IMR-90 (cell line): ENCODE results near the gene EPN3. TPM values are rescaled to one million over a fixed set of nuclear protein-coding genes. Genes with fewer than 3 reads are reported as not detected.

ENCODE experiments used
- ATAC-seq: fragments of 200-7000 bp; cut with Tn5 transposase; 2 replicates; pipeline ENCODE4 v1.9.1; 2020; ENCODE audit warnings: low read depth, mild to moderate bottlenecking, moderate library complexity
- BruUV-seq: library from RNA; stranded (reverse); fragments of 400-500 nt; replicated peaks from 2 replicates; lab custom pipeline; 2021; lab: Mats Ljungman, UMichigan
- CTCF ChIA-PET: fragments of 300-600 bp; formaldehyde crosslinking; extraction: SDS; loops from one replicate; lab custom pipeline; 2021; ENCODE audit warnings: antibody characterized with exemption; lab: Yijun Ruan, JAX
- POLR2A ChIA-PET: fragments of 300-600 bp; sonication (Branson Sonifier 250); formaldehyde crosslinking; loops from one replicate; lab custom pipeline; 2022; ENCODE audit warnings: antibody characterized with exemption; ENCODE audit not compliant: unreplicated experiment; lab: Charles Lee
- DNase-seq: peaks from one replicate; pipeline ENCODE4 v3.0.0; 2013
- H2AFZ ChIP-seq: replicated peaks from 2 replicates; pipeline ENCODE3; 2013; ENCODE audit warnings: low read length, mild to moderate bottlenecking; ENCODE audit not compliant: poor library complexity
- H2AK5ac ChIP-seq: 2 replicates; pipeline ENCODE4 v1.6.1; 2013; ENCODE audit warnings: low read depth, low read length, inconsistent platforms
- H2AK9ac ChIP-seq: replicated peaks from 2 replicates; pipeline ENCODE3; 2013; ENCODE audit warnings: mild to moderate bottlenecking, low read depth, low read length, moderate library complexity; ENCODE audit not compliant: poor library complexity
- H2BK120ac ChIP-seq: 2 replicates; pipeline ENCODE4 v1.6.1; 2013; ENCODE audit warnings: low read depth, low read length, inconsistent platforms
- H2BK15ac ChIP-seq: 3 replicates; pipeline ENCODE4 v1.6.1; 2013; ENCODE audit warnings: low read depth, low read length, inconsistent platforms
- H2BK20ac ChIP-seq: 2 replicates; pipeline ENCODE4 v1.6.1; 2013; ENCODE audit warnings: low read depth, mild to moderate bottlenecking, inconsistent platforms, low read length, moderate library complexity
- H2BK5ac ChIP-seq: 2 replicates; pipeline ENCODE4 v1.6.1; 2013; ENCODE audit warnings: mild to moderate bottlenecking, low read depth, low read length, inconsistent platforms; ENCODE audit not compliant: poor library complexity, severe bottlenecking
- H3K14ac ChIP-seq: replicated peaks from 2 replicates; pipeline ENCODE4 v1.6.1; 2013; ENCODE audit warnings: low read depth, low read length, inconsistent platforms
- H3K18ac ChIP-seq: 2 replicates; pipeline ENCODE4 v1.6.1; 2013; ENCODE audit warnings: low read depth, low read length, control low read depth
- H3K23ac ChIP-seq: 2 replicates; pipeline ENCODE4 v1.6.1; 2013; ENCODE audit warnings: low read depth, low read length, inconsistent platforms
- H3K27ac ChIP-seq: 2 replicates; pipeline ENCODE4 v1.5.1; 2013; ENCODE audit warnings: mild to moderate bottlenecking, control low read depth, low read length; ENCODE audit not compliant: insufficient read depth
- H3K27me3 ChIP-seq: 2 replicates; pipeline ENCODE4 v1.6.1; 2013; ENCODE audit warnings: low read length; ENCODE audit not compliant: control insufficient read depth, insufficient read depth
- H3K36me3 ChIP-seq: 2 replicates; pipeline ENCODE4 v1.6.1; 2013; ENCODE audit warnings: low read length, mixed read lengths; ENCODE audit not compliant: control insufficient read depth, insufficient read depth
- H3K4ac ChIP-seq: 2 replicates; pipeline ENCODE4 v1.6.1; 2013; ENCODE audit warnings: low read depth, low read length, inconsistent platforms
- H3K4me1 ChIP-seq: 2 replicates; pipeline ENCODE4 v1.6.1; 2013; ENCODE audit warnings: low read length, mixed read lengths; ENCODE audit not compliant: control insufficient read depth, insufficient read depth
- H3K4me2 ChIP-seq: 2 replicates; pipeline ENCODE4 v1.6.1; 2013; ENCODE audit warnings: low read depth, mild to moderate bottlenecking, control low read depth, low read length, moderate library complexity
- H3K4me3 ChIP-seq: 2 replicates; pipeline ENCODE4 v1.5.1; 2013; ENCODE audit warnings: low read depth, mild to moderate bottlenecking, control low read depth, low read length, moderate library complexity; ENCODE audit not compliant: insufficient read depth
- H3K56ac ChIP-seq: 2 replicates; pipeline ENCODE4 v1.6.1; 2013; ENCODE audit warnings: low read length, inconsistent platforms; ENCODE audit not compliant: insufficient read depth; ENCODE audit errors: extremely low read depth
- H3K79me1 ChIP-seq, 2 experiments: 2 replicates each; pipeline ENCODE4 v1.6.1; 2013; ENCODE audit warnings: low read length in 2 of 2, inconsistent platforms in 1 of 2, low read depth in 1 of 2
- H3K9ac ChIP-seq: 2 replicates; pipeline ENCODE4 v1.6.1; 2013; ENCODE audit warnings: low read depth, low read length, control low read depth
- H3K9me1 ChIP-seq: 2 replicates; pipeline ENCODE4 v1.6.1; 2013; ENCODE audit warnings: low read length, inconsistent platforms; ENCODE audit not compliant: insufficient read depth
- H3K9me3 ChIP-seq: 2 replicates; pipeline ENCODE4 v1.6.1; 2013; ENCODE audit warnings: low read length; ENCODE audit not compliant: control insufficient read depth, insufficient read depth
- H4K20me1 ChIP-seq: 2 replicates; pipeline ENCODE4 v1.6.1; 2013; ENCODE audit warnings: low read length, inconsistent platforms; ENCODE audit not compliant: insufficient read depth
- H4K5ac ChIP-seq: 2 replicates; pipeline ENCODE4 v1.6.1; 2013; ENCODE audit warnings: mild to moderate bottlenecking, low read depth, low read length, control low read depth
- H4K8ac ChIP-seq, 2 experiments: 2 replicates each; pipeline ENCODE4 v1.6.1; 2013; ENCODE audit warnings: low read depth in 2 of 2, low read length in 2 of 2, control low read depth in 1 of 2, inconsistent platforms in 1 of 2
- H4K91ac ChIP-seq: 2 replicates; pipeline ENCODE4 v1.6.1; 2013; ENCODE audit warnings: low read depth, low read length, inconsistent platforms; ENCODE audit not compliant: insufficient read depth
- BHLHE40 ChIP-seq: fragments of 150-350 bp; IDR thresholded peaks from 2 replicates; pipeline ENCODE4 v1.6.1; 2016; ENCODE audit warnings: mild to moderate bottlenecking, low read depth, low read length
- CEBPB ChIP-seq: IDR thresholded peaks from 2 replicates; pipeline ENCODE4 v1.6.1; 2012; ENCODE audit warnings: low read depth, low read length, improper control_type of control experiment
- CHD1 ChIP-seq: IDR thresholded peaks from 2 replicates; pipeline ENCODE4 v1.6.1; 2012; ENCODE audit warnings: low read depth, low read length, improper control_type of control experiment
- CTCF ChIP-seq: conservative IDR thresholded peaks from 2 replicates; pipeline ENCODE4 v1.5.1; 2012; ENCODE audit warnings: mild to moderate bottlenecking, low read depth, low read length, improper control_type of control experiment
- ELK1 ChIP-seq: fragments of 150-350 bp; IDR thresholded peaks from 2 replicates; pipeline ENCODE4 v1.6.1; 2016; ENCODE audit warnings: low read depth, mild to moderate bottlenecking, low read length, moderate library complexity, borderline replicate concordance
- FOS ChIP-seq: fragments of 150-350 bp; IDR thresholded peaks from 2 replicates; pipeline ENCODE4 v1.6.1; 2016; ENCODE audit warnings: low read depth, low read length
- MAFK ChIP-seq: IDR thresholded peaks from 2 replicates; pipeline ENCODE4 v1.6.1; 2012; ENCODE audit warnings: low read depth, low read length, improper control_type of control experiment
- MAZ ChIP-seq: IDR thresholded peaks from 2 replicates; pipeline ENCODE4 v1.6.1; 2012; ENCODE audit warnings: low read depth, mild to moderate bottlenecking, low read length, improper control_type of control experiment, moderate library complexity, borderline replicate concordance
- MXI1 ChIP-seq: IDR thresholded peaks from 2 replicates; pipeline ENCODE4 v1.6.1; 2012; ENCODE audit warnings: low read depth, mild to moderate bottlenecking, low read length, moderate library complexity, borderline replicate concordance
- NFE2L2 ChIP-seq: fragments of 150-350 bp; IDR thresholded peaks from 2 replicates; pipeline ENCODE4 v1.6.1; 2016; ENCODE audit warnings: low read depth, mild to moderate bottlenecking, low read length
- POLR2A ChIP-seq: IDR thresholded peaks from 2 replicates; pipeline ENCODE4 v1.6.1; 2012; ENCODE audit warnings: mild to moderate bottlenecking, low read depth, low read length
- RCOR1 ChIP-seq: IDR thresholded peaks from 2 replicates; pipeline ENCODE4 v1.6.1; 2012; ENCODE audit warnings: mild to moderate bottlenecking, low read length, improper control_type of control experiment; ENCODE audit not compliant: insufficient replicate concordance
- RFX5 ChIP-seq: IDR thresholded peaks from 2 replicates; pipeline ENCODE4 v1.8.0; 2012; ENCODE audit warnings: low read depth, mild to moderate bottlenecking, low read length, moderate library complexity
- SMC3 ChIP-seq: fragments of 150-350 bp; IDR thresholded peaks from 2 replicates; pipeline ENCODE4 v1.6.1; 2016; ENCODE audit warnings: low read depth, mild to moderate bottlenecking, antibody characterized with exemption, low read length, moderate library complexity
- USF2 ChIP-seq: fragments of 150-350 bp; IDR thresholded peaks from 2 replicates; pipeline ENCODE4 v1.6.1; 2017; ENCODE audit warnings: mild to moderate bottlenecking, antibody characterized with exemption, low read length, low read depth
- WGBS, 2 experiments: methylation state at CpG; one replicate each; pipeline versions ENCODE4 v1.1.5 to v1.1.7; 2013; ENCODE audit warnings: missing lambda C conversion rate in 2 of 2; ENCODE audit not compliant: insufficient read length in 1 of 2; ENCODE audit errors: extremely low coverage in 2 of 2; 5-methylcytosine and 5-hydroxymethylcytosine counted together
- dilution Hi-C: fragments of 300-500 bp; cut with HindIII; formaldehyde crosslinking; loops from one replicate; pipeline ENCODE4 v1.14.3; 2018; ENCODE audit warnings: low sequenced_read_pairs; ENCODE audit not compliant: unreplicated experiment
- in situ Hi-C: fragments of 300-500 bp; cut with MboI; formaldehyde crosslinking; loops from 3 replicates; pipeline ENCODE4 v1.14.3; 2019; ENCODE audit warnings: low sequenced_read_pairs, inconsistent platforms, mixed read lengths
- intact Hi-C: fragments of 100-400 bp; cut with micrococcal nuclease; formaldehyde crosslinking; loops from 2 replicates; pipeline ENCODE4 v1.10.0; 2022
- polyA plus RNA-seq, 3 experiments: library from polyadenylated mRNA; depleted of rRNA; stranded (reverse); fragments of >200 nt; gene quantifications; 2 replicates each; pipeline ENCODE4 v1.2.3, GENCODE V29; 2012; ENCODE audit warnings: low replicate concordance in 1 of 3
- total RNA-seq: library from RNA; depleted of rRNA; stranded (reverse); fragments of >200 nt; gene quantifications from 2 replicates; pipeline ENCODE4 v1.2.3, GENCODE V29; 2012

Gene EPN3
- total and polyA plus RNA-seq, 2 of the 4 experiments (the other 2 are of a cell fraction), result 0.09 TPM; not detected in 1

GRCh38 chr17:50533185-50533584 is 650 bp downstream of the EPN3 start:
- Histone ChIP-seq H3K4me2 (no peak overlapping the region), H3K79me1 (no peaks in the 10 kb centered on the region), H3K9me1 (no peaks in the 10 kb centered on the region), H2BK5ac (no peak overlapping the region), H3K27ac (no peak overlapping the region), H3K23ac (no peak overlapping the region), H2BK120ac (no peak overlapping the region), H4K20me1 (no peaks in the 10 kb centered on the region; the same call in 1 of the 2 replicates), H2BK15ac (no peak overlapping the region), H4K5ac (no peak overlapping the region), H3K4me1 (peaks cover 11% of the 10 kb centered on the region; the same call in 1 of the 2 replicates), H2AK5ac (no peak overlapping the region), H4K91ac (no peak overlapping the region), H3K36me3 (no peaks in the 10 kb centered on the region), H2AK9ac (no peak overlapping the region), H3K14ac (no peak overlapping the region), H3K4me3 (no peak overlapping the region), H2AFZ (no peak overlapping the region), H3K56ac (no peak overlapping the region), H4K8ac (no peak overlapping the region), H3K27me3 (peaks cover 52% of the 10 kb centered on the region), H3K9me3 (no peaks in the 10 kb centered on the region), H3K9ac (no peak overlapping the region), H2BK20ac (no peak overlapping the region), H3K18ac (no peak overlapping the region), H3K4ac (no peak overlapping the region)
- dilution Hi-C loops (no loop called here), in situ Hi-C loops (no loop called here), intact Hi-C loops (no loop called here)
- BruUV-seq, result no TSS peak
- no peak for TF ChIP-seq SMC3
- TF ChIP-seq MAZ, result no peak
- no peak for TF ChIP-seq CHD1
- TF ChIP-seq CEBPB, result no peak
- TF ChIP-seq RFX5, result no peak
- TF ChIP-seq CTCF, result no peak
- no peak for TF ChIP-seq RCOR1
- no peak for TF ChIP-seq FOS
- no peak for TF ChIP-seq BHLHE40
- TF ChIP-seq USF2, result no peak
- no peak for TF ChIP-seq NFE2L2
- TF ChIP-seq MXI1, result no peak
- no peak for TF ChIP-seq MAFK
- TF ChIP-seq POLR2A, result no peak
- no peak for TF ChIP-seq ELK1
- WGBS, 2 experiments, result 25% methylated on average over 3 of the region's 5 CpGs; no CpG with 5 or more reads in 1 of the 2 experiments
- CTCF ChIA-PET, result no interaction called here
- POLR2A ChIA-PET, result no interaction called here
- DNase-seq (no peak), ATAC-seq (no peak; the same call in 1 of the 2 replicates)
